ENCODE results near the gene SAP30BP. TPM values are rescaled to one million over a fixed set of nuclear protein-coding genes. Genes with fewer than 3 reads are reported as not detected.

Gene SAP30BP
- total RNA-seq, 4 donors from 2014 or later, result 33.9 to 72.7 (median 44.4) TPM

DNA sequence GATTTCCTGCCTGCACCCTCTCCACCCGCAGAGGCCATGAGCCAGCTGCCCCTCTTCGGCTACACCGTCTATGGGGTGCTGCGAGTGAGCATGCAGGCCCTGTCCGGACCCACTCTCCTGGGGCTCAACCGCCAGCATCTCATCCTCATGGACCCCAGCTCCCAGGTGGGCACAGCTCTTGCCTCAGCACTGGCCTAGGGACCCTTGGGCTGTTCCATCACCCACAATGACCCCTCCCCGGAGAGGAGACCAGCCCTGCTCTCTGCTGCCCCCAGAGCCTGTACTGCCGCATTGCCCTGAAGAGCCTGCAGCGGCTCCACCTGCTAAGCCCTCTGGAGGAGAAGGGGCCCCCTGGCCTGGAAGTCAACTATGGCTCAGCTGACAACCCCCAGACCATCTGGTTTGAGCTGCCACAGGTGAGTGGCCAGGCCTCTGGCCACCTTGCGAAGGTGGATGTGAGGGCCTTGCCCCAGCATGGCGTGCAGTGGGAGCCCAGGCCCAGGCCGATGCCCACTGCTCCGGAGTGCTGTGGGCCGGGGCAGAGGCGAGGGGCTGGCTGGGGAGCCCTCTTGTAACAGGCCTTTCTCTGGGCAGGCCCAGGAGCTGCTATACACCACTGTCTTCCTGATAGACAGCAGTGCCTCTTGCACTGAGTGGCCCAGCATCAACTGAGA, 41.2 kb upstream of the SAP30BP start:
- Histone ChIP-seq H3K9me3 (no peaks in the 10 kb centered on the region), H3K4me3 (no peak overlapping the region), H3K27me3 (no peaks in the 10 kb centered on the region), H3K27ac (no peak overlapping the region), H3K36me3 (peaks cover 6 to 86% (median 8%) of the 10 kb centered on the region in 3 donors), H3K4me1 (no peaks in the 10 kb centered on the region)
- DNase-seq, result no peak
- TF ChIP-seq, protein P1, sequence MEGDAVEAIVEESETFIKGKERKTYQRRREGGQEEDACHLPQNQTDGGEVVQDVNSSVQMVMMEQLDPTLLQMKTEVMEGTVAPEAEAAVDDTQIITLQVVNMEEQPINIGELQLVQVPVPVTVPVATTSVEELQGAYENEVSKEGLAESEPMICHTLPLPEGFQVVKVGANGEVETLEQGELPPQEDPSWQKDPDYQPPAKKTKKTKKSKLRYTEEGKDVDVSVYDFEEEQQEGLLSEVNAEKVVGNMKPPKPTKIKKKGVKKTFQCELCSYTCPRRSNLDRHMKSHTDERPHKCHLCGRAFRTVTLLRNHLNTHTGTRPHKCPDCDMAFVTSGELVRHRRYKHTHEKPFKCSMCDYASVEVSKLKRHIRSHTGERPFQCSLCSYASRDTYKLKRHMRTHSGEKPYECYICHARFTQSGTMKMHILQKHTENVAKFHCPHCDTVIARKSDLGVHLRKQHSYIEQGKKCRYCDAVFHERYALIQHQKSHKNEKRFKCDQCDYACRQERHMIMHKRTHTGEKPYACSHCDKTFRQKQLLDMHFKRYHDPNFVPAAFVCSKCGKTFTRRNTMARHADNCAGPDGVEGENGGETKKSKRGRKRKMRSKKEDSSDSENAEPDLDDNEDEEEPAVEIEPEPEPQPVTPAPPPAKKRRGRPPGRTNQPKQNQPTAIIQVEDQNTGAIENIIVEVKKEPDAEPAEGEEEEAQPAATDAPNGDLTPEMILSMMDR (IDR thresholded peaks at IDR 0.05), result peak in 5 of 6 experiments; percentile 10 to 55 (median 30)
- no peak for TF ChIP-seq POLR2A (IDR thresholded peaks at IDR 0.05)
- intact Hi-C loops (cut with DNase I), result no loop called here
- WGBS, 2 donors, result 75% methylated on average over 4 of the region's 15 CpGs; no CpG with 5 or more reads in 1 of the 2 donors

DNA sequence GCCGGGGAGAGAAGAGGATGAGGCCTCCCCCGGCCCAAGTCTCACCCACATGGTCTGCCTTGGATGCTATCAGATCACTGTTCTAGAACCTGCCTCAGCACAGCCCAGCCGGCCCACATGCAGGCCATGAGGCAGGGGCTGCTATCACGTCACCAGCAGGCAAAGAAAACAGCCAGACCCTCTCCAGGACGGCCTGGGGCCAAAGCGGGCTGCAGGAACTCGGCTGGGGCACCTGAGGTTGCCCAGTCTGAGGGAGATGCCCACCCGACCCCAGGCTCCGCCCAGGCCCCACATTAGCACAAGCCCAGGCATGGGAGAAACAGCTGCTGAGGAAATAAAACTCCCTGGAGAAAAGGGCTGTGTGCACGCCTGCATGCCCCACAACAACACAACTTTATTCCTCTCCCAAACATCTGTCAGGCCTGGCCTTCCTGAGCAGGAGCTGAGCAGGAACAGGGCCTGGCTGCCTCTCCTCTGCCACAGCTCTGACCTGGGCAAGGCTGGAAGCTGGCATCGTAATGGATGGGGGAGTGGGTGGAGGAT, 40.6 kb upstream of the SAP30BP start:
- 60 to 79% methylated on average over 1 to 4 of the region's 11 CpGs for WGBS, 2 donors
- DNase-seq, result no peak
- Histone ChIP-seq H3K9me3 (no peaks in the 10 kb centered on the region), H3K36me3 (peaks cover 6 to 86% (median 8%) of the 10 kb centered on the region in 3 donors), H3K27me3 (no peaks in the 10 kb centered on the region), H3K4me1 (no peaks in the 10 kb centered on the region), H3K27ac (no peak overlapping the region), H3K4me3 (no peak overlapping the region)
- no peak for TF ChIP-seq POLR2A (IDR thresholded peaks at IDR 0.05)
- TF ChIP-seq, protein P1 (IDR thresholded peaks at IDR 0.05), result no peak
- intact Hi-C loops (cut with DNase I), result no loop called here

DNA sequence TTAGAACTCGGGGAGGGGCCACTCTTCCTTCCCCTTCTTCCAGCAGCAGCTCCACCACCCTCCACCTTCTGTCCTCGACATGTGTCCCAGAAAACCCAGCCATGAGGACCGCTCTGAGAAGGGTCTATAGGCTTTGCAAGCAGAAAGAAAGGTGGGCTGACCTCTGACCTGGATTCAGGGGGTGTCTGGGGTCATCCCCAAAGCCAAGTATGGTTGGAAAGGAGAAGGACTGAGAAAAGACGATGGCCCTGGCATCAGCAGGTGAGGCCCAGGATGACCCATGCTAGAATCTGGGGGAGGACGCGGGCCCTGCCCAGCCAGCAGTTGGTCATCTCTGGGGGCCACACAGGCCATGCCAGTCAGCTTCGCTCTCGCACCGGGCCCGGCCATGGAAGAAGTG, 40.0 kb upstream of the SAP30BP start:
- Histone ChIP-seq H3K4me1 (no peaks in the 10 kb centered on the region), H3K4me3 (no peak overlapping the region), H3K27me3 (no peaks in the 10 kb centered on the region), H3K9me3 (no peaks in the 10 kb centered on the region), H3K36me3 (peaks cover 6 to 87% (median 8%) of the 10 kb centered on the region in 3 donors), H3K27ac (no peak overlapping the region)
- WGBS, 2 donors, result 89 to 100% methylated on average over 5 to 10 of the region's 10 CpGs
- TF ChIP-seq POLR2A (IDR thresholded peaks at IDR 0.05), result no peak
- TF ChIP-seq, protein P1 (IDR thresholded peaks at IDR 0.05), result no peak
- no peak for DNase-seq
- intact Hi-C loops (cut with DNase I), result no loop called here

DNA sequence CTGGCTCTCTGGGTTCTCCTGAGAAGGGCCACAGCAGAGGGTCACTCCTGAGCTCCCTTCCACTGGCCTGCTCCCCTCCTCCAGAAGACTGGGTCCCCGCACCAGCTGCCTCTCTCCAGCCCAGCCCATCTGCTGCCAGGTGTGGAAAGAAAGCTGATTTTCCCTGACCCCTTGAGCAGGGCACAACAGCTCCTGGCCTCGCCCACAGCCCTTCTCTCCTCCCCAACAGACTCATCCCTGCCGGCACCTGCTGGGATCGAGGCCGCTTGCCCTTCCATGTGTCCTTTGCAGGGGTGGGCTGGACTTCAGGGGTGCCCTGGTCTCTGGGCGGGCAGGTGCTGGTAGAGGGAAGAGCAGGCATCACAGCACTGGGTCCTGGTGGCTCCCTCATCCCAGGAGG, 38.7 kb upstream of the SAP30BP start:
- Histone ChIP-seq H3K9me3 (no peaks in the 10 kb centered on the region), H3K4me3 (no peak overlapping the region), H3K4me1 (peaks cover 5 to 12% (median 10%) of the 10 kb centered on the region in 3 donors), H3K27me3 (no peaks in the 10 kb centered on the region), H3K36me3 (peaks cover 6 to 90% (median 8%) of the 10 kb centered on the region in 3 donors), H3K27ac (no peak overlapping the region)
- no peak for DNase-seq
- WGBS, 2 donors, result 100% methylated on average over 2 of the region's 6 CpGs; no CpG with 5 or more reads in 1 of the 2 donors
- TF ChIP-seq, protein P1 (IDR thresholded peaks at IDR 0.05), result no peak
- no peak for TF ChIP-seq POLR2A (IDR thresholded peaks at IDR 0.05)
- intact Hi-C loops (cut with DNase I), result no loop called here

DNA sequence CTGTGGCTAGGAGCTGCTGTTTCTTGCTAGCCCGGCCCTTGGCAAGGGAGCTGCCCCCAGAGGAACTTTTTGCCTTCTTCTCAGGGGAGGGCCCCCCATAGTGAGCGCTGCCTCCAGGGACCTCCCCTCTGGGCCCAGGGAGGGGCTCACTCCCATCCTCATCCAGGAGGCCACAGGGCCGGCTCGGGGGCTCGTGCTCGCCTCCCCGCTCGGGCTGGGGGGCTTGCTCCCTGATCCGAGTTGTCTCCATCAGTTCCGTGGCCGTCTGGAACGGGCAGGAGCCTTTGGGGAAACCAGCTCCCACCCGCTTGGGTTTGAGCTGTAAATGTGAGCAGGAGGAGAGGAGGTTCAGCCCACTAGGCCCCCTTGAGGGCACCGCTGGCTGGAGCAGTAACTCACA, 38.0 kb upstream of the SAP30BP start:
- no peaks in the 10 kb centered on the region for H3K9me3 ChIP-seq
- H3K4me3 ChIP-seq, result no peak overlapping the region
- intact Hi-C loops (cut with DNase I), result no loop called here
- DNase-seq, result no peak
- no peak overlapping the region for H3K27ac ChIP-seq
- no peaks in the 10 kb centered on the region for H3K27me3 ChIP-seq
- no CpG with 5 or more reads among the region's 14 CpGs for WGBS, 2 donors
- H3K36me3 ChIP-seq, result peaks cover 6 to 83% (median 8%) of the 10 kb centered on the region in 3 donors
- peaks cover 13 to 19% (median 17%) of the 10 kb centered on the region in 3 donors for H3K4me1 ChIP-seq
- TF ChIP-seq, protein P1 (IDR thresholded peaks at IDR 0.05), result no peak
- no peak for TF ChIP-seq POLR2A (IDR thresholded peaks at IDR 0.05)

Data from esophagus squamous epithelium (tissue), 5 donors.